ENCODE results near the gene JPH4. TPM values are rescaled to one million over a fixed set of nuclear protein-coding genes. Genes with fewer than 3 reads are reported as not detected.

JPH4 gene
- polyA plus RNA-seq, 12 donors = 0.33 to 13.6 (median 0.63) TPM; not detected in 1

- no peak for DNase-seq
Measured at GRCh38 chr14:23530375-23531055, 48.1 kb downstream of the JPH4 start.

- no peak for DNase-seq
Measured at GRCh38 chr14:23529016-23529415, 49.6 kb downstream of the JPH4 start.

GRCh38 chr14:23528555-23528954, 50.0 kb downstream of the JPH4 start:
- no peak for DNase-seq

- no peak for DNase-seq
Measured at GRCh38 chr14:23525611-23526010, 53.0 kb downstream of the JPH4 start.

GRCh38 chr14:23524954-23525353, 53.6 kb downstream of the JPH4 start:
- no peak for DNase-seq

- no peak for DNase-seq
Measured at GRCh38 chr14:23523229-23524016, 55.2 kb downstream of the JPH4 start.

- DNase-seq = no peak
Measured at GRCh38 chr14:23522643-23523198, 55.9 kb downstream of the JPH4 start.

GRCh38 chr14:23521785-23522640, 56.6 kb downstream of the JPH4 start:
- DNase-seq = no peak

- no peak for DNase-seq
Measured at GRCh38 chr14:23520899-23521533, 57.6 kb downstream of the JPH4 start.

GRCh38 chr14:23518709-23519108, 59.9 kb downstream of the JPH4 start:
- no peak for DNase-seq

Other genes with a start within 250 kb of the JPH4 start
- 10 to 100 TPM in 11 of 12 donors, not detected in 1; 14.7 to 29.5 (median 19.7) TPM for gene SLC22A17, start 225.9 kb downstream of the JPH4 start, polyA plus RNA-seq (ENCODE audit: insufficient read length in 12 of 12)
- 10 to 100 TPM in 11 of 12 donors, not detected in 1; 31.8 to 63.3 (median 48.1) TPM for gene EFS, start 213.6 kb downstream of the JPH4 start, polyA plus RNA-seq (ENCODE audit: insufficient read length in 12 of 12)
- gene IL25, start 206.0 kb downstream of the JPH4 start, polyA plus RNA-seq (ENCODE audit: insufficient read length in 12 of 12) = not detected
- 1 to 10 TPM in 8 of 12 donors, under 1 TPM in 2, not detected in 2; 0.52 to 3.6 (median 1.5) TPM for gene CMTM5, start 201.7 kb downstream of the JPH4 start, polyA plus RNA-seq (ENCODE audit: insufficient read length in 12 of 12)
- 1 to 10 TPM in 11 of 12 donors, not detected in 1; 2.4 to 8.2 (median 5.4) TPM for gene MYH6, start 170.5 kb downstream of the JPH4 start, polyA plus RNA-seq (ENCODE audit: insufficient read length in 12 of 12)
- 1,000 to 10,000 TPM in 1 of 12 donors, 100 to 1,000 TPM in 11; 205 to 1,002 (median 674) TPM for gene MYH7, start 143.1 kb downstream of the JPH4 start, polyA plus RNA-seq (ENCODE audit: insufficient read length in 12 of 12)
- 10 to 100 TPM in 11 of 12 donors, not detected in 1; 32.3 to 55.6 (median 40.1) TPM for gene NGDN, start 109.1 kb downstream of the JPH4 start, polyA plus RNA-seq (ENCODE audit: insufficient read length in 12 of 12)
- 1 to 10 TPM in 9 of 12 donors, under 1 TPM in 2, not detected in 1; 0.89 to 4.0 (median 1.7) TPM for gene ZFHX2, start 27.0 kb downstream of the JPH4 start, polyA plus RNA-seq (ENCODE audit: insufficient read length in 12 of 12)
- gene THTPA, start 22.5 kb downstream of the JPH4 start, polyA plus RNA-seq (ENCODE audit: insufficient read length in 12 of 12) = 10 to 100 TPM in 8 of 12 donors, 1 to 10 TPM in 2, not detected in 2; 8.9 to 14.0 (median 11.1) TPM
- gene AP1G2, start 11.0 kb downstream of the JPH4 start, polyA plus RNA-seq (ENCODE audit: insufficient read length in 12 of 12) = 10 to 100 TPM in 11 of 12 donors, not detected in 1; 12.2 to 77.8 (median 15.3) TPM
- gene DHRS2, start 57.6 kb upstream of the JPH4 start, polyA plus RNA-seq (ENCODE audit: insufficient read length in 12 of 12) = under 1 TPM in 9 of 12 donors, not detected in 3; 0.12 to 0.98 (median 0.26) TPM

All from muscle of arm (tissue), 12 donors.